Activated gamma-delta T cell treated with anti-CD3 and anti-CD28 coated beads, Interleukin-2, amount 50 U/mL, for 16 hours (primary cell): ENCODE measurements around the gene CORO1C.

Experiments used
- DNase-seq: peaks from one replicate; pipeline ENCODE4 v3.0.0-alpha.2; 2020; ENCODE audit warnings: low read depth

The CORO1C gene

GRCh38 chr12:108646600-108647579 lies 84.4 kb downstream of the CORO1C start:
- no peak for DNase-seq

GRCh38 chr12:108645686-108646599 lies 85.4 kb downstream of the CORO1C start:
- no peak for DNase-seq

GRCh38 chr12:108644811-108645120 lies 86.6 kb downstream of the CORO1C start:
- DNase-seq: no peak

- no peak for DNase-seq
These were observed 87.1 kb downstream of the CORO1C start for GRCh38 chr12:108643941-108644810.

- no peak for DNase-seq
These were observed 88.2 kb downstream of the CORO1C start for GRCh38 chr12:108642899-108643654.

GRCh38 chr12:108642269-108642870 lies 88.9 kb downstream of the CORO1C start:
- DNase-seq: no peak

GRCh38 chr12:108641446-108642268 lies 89.7 kb downstream of the CORO1C start:
- DNase-seq: no peak

- DNase-seq: no peak
These were observed 90.4 kb downstream of the CORO1C start for GRCh38 chr12:108640802-108641445.

- no peak for DNase-seq
These were observed 92.1 kb downstream of the CORO1C start for GRCh38 chr12:108638997-108639822.

- no peak for DNase-seq
These were observed 93.0 kb downstream of the CORO1C start for GRCh38 chr12:108638141-108638827.

GRCh38 chr12:108637222-108637971 lies 93.9 kb downstream of the CORO1C start:
- DNase-seq: no peak

- DNase-seq: no peak
These were observed 95.1 kb downstream of the CORO1C start for GRCh38 chr12:108635997-108636808.

GRCh38 chr12:108635201-108635996 lies 95.9 kb downstream of the CORO1C start:
- DNase-seq: no peak

- no peak for DNase-seq
These were observed 97.0 kb downstream of the CORO1C start for GRCh38 chr12:108634341-108634751.

GRCh38 chr12:108633534-108634248 lies 97.6 kb downstream of the CORO1C start, which contains the start of gene SELPLG:
Gene SELPLG, minus strand, starts transcription at chr12:108633894. Its CDS starts 9,587 bp downstream, at chr12:108624307.
- peak; percentile 69 for DNase-seq
